HG03139 (cell line): ENCODE results near the gene SMURF1.

ENCODE experiments used
- ATAC-seq: cut with Tn5 transposase; IDR thresholded peaks from one replicate; pipeline ENCODE4 v1.9.1; 2021; ENCODE audit not compliant: unreplicated experiment

Gene SMURF1

DNA sequence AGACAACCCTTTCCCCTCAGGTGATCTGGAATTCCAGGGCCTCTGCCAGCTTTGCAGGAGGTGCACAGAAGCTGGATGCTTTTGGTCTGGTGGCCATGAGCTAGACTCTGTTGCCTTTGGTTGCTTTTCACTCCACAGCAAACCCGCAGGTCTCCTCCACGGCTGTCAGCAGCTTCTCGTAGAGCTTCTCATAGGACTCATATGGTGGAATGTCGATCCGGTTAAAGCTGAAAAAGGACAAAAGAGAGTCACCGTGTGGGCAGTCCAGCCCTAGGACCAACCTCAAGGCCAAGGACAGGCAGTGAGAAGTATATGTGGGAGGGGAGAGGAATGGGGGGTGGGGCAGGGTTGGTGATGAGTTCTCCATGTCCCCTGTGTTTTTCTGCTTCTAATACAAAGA lies 113.5 kb downstream of the SMURF1 start:
- no peak for ATAC-seq

DNA sequence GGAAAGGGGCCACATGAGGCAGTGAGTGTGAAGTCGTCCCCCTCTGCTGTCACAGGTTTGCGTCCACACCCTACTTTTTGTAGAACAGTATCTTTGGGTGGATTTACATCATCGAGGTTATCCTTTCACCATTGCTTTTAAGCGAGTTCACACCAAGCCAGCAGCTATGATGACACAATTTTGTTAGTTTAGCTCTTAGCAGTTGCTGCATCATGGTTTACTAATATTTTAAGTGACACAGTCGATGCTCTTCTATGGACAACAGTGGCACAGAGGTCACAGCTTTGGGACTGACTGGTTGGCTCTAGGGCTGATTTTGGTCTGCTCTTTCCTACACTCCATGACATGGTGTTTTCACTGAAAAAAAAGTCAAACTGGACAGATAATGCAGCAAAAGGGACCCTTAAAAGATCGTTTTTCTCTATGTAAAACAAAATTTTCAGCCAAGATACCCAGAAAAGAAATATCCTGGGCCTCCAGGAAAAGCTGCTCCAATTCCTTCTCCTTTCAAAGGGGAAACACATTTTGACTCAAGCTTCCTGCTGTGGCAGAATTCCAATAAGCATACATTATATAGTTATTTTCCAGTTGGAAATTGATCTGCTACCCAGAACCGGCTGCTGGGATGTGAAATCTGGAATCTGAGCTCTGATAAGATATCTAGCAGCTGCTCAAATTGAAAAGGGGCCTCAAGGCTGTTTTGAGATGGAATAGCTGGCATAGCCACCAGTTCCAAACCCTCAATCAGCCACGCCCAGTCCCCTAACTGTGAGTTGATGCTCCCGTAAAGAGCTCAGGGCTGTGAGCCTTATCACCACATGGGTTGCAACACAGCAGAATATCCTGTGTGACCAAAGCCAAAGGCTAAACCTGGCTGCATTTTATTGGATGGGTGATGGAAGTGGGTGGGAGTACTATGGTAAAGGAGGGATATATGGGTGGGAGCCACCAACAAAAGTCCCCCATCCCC lies 114.2 kb downstream of the SMURF1 start:
- no peak for ATAC-seq

DNA sequence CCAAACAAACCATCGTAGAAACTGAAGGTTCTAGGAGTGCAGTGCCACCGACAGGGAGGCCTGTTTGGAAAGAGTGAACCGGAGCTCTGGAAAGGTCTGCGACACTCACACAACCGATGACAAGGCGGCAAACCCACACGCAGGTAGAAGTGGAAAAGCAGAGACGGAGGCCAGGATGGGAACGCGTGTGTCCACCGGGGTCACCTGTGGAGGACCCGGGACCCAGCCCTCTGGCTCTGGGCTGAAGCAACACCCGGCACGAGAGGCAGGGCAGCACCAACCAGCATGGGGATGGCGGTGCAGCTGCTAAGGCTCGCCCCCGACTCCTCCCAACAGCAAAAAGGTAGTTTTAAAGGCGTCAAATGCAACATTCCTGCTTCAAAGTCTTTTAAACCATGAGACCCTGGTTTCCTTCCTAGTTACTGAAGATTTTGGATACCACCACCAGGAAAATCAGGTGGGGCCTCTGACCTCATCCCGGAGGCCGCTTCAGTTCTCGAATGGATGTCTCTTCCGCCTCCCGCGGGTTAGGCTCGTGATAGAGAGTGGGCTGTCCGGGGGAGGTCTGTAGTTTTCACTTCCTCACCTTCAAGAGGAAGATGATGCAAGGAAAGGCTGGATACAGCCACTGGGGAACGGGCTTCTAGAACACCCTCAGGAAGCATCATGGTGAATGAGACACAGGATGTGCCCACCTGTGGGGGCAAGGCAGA lies 115.5 kb downstream of the SMURF1 start:
- ATAC-seq, result no peak

DNA sequence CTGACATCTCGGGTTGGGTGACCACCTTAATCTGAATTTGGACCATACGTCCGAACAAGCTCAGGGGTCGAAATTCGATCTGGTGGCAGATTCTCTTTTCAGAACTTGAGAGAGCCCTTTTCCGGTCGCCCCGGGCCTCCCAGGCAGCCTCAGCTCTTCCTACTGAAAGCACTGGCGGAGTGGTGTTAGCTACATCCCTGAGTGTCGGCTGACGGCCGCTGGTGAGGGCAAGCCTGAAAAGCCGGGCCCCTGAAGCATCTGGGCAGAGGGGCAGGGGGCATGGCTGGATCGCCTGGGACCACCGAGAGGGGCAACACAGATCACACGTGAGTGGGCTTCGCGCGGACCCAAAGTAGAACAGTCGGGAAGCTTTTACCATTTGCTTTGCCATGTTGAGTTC lies 116.1 kb downstream of the SMURF1 start:
- ATAC-seq, result no peak

DNA sequence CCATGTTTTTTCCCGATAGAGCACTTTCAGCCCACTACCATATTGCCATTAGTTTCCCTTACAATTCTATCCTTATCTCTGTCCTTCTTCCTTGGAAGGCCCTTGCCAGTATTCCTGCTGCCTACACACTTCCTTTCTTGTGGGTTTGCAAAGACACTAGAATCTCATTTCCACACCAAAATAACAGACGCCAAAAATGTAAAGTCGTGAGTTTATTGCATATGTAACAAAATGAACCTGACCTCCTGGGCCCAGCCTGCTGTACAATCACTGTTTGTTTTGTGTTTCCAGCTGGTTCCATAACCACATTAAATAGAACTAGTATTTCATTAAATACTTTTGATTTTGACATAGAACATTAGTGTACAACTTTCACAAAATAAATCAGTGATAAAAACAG lies 116.7 kb downstream of the SMURF1 start:
- ATAC-seq, result no peak

DNA sequence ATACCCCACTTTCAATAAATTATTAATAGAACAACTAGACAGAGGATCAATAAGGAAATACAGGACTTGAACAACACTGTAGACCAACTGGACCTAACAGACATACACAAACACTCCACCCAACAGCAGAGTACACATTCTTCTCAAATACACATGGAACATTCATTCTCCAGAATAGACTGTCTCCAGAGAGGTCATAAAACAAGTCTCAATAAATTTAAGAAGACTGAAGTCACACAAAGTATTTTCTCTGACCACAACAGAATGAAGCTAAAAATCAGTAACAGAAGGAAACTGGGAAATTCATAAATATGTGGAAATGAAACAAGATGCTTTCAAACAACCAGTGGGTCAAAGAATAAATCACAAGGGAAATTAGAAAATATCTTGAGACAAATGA lies 119.8 kb downstream of the SMURF1 start:
- ATAC-seq, result no peak

DNA sequence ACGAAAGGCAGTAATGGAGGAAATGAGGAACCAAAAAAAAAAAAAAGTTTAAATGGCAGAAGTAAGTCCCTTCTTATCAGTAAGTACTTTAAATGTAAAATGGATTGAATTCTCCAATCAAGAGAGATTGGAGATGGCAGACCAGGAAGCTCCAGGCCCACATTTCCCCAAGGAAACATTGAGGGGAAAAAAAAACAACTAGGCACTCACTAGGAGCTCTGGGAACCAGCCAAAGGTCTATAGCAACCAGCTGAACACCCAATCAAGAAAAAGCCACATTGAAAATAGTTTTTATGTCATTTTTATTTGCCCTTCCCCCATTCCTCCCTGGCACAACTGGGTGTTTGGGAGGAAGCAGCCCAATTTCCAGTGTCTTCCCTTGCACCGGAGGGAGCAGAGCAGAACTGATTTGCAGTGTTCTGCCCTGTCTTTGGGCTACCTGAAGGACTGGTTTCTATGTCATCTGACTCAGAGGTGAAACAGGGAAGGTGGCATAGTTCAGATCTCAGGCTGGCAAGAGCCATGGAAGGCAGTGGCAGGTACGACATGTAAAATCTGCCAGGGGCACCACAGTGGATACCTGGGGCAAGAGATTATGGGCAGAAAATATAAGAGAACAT lies 121.9 kb downstream of the SMURF1 start:
- ATAC-seq, result no peak

DNA sequence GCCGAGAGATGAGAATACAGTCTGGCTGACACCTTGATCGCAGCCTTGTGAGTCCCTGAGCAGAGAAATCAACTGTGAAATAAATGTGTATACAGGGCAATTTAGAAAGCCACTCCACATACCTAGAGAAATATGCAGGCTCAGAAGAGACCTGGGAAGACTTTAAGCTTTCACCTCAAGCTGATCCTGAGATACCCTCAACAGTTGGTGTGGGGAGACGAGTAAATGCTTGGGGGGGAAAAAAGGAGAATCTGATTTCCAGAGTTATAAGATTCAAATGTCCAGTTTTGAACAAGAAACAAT lies 123.5 kb downstream of the SMURF1 start:
- ATAC-seq, result no peak

DNA sequence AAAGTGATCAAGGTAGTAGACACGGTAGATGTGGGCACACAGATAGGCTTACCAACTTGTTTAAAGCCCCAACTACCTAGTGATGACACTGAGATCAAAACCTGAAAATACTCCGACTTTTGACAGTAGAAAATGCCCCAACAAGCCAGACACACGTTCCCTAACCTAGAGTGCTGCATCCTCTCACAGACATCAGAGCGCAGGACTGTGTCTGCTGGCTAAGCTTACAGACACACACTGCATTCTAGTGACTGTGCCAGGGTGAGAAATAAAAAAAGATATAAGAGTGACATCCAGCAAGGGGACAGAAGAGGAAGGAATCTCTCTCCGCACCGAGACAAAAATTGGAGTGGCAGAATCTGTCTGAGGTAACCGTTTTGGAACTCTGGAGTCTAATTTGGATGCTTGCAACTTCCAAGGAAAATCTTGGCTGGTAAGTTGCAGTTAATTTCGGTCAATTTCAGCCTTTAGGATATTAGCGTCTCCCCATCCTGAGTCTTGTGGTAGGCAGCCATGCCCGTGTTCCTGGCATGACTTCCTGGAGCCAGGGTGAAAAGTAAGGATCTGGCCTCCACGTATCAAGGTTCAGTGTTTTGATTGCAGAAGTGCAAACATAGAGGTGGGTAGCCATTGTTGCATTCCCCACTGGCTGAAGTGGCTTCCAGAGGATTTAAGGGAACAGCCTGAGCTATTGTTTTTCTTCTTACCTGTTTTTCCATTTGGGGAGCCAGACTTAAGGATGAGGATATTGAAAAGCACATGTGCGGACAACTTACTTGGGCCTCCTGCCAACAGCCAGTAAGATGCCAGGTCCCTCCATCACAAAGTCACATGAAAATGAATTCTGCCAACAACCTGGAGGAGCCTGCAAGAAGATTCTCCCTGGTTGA lies 124.1 kb downstream of the SMURF1 start:
- no peak for ATAC-seq

DNA sequence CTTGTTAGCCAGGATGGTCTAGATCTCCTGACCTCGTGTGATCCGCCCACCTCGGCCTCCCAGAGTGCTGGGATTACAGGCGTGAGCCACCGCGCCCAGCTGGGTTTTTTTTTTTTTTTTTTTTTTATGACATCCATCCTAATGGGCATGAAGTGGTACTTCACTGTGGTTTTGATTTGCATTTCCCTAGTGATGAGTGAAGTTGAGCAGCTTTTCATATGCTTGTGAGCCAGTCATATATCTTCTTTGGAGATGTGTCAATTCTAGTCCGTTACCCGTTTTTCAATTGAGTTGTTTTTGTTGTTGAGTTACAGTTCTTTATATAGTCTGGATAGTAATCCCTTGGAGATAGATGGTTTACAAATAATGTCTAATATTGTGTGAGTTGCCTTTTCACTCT lies 127.7 kb downstream of the SMURF1 start:
- ATAC-seq, result no peak

DNA sequence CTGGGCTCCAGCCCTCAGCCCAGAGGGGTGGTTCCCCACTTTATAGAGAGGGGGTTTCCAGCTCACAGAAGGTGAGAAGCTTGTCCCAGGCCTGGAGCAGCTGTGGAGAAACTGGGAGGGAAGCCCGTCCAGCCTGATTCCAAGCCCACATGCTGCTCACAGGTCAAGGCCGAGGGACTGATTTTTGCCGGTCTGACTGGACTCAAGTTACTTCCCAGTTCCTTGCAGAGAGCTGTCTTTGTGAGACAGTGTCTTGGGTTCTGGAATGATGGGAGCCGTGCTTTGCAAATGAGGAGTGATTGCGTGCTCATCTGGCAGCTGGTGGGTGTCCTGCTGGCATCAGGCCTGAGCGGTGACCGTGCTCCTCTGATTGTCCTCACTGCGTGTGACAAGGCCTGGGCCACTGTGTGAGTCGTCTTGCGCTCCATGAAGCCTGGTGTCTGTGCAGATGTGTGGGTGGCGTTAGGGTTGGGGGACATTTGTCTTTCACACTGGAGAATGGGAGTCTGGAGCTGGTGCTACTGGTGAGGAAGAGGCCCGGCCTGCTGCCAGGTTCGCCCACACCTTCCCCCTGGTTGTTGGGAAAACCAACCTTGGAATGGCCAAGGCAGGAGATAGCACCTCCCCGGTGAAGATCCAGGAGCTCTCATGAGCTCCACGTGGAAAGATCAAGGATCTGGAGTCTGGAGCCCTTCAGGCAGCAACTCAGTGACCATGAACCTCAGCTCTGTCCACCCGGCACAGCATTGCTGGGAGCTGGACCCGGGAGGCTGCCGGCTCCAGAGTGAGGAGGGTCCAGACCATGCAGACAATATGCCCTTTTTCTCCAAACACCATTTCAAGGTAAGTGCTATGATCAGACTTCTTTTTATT lies 129.6 kb downstream of the SMURF1 start:
- ATAC-seq, result no peak

DNA sequence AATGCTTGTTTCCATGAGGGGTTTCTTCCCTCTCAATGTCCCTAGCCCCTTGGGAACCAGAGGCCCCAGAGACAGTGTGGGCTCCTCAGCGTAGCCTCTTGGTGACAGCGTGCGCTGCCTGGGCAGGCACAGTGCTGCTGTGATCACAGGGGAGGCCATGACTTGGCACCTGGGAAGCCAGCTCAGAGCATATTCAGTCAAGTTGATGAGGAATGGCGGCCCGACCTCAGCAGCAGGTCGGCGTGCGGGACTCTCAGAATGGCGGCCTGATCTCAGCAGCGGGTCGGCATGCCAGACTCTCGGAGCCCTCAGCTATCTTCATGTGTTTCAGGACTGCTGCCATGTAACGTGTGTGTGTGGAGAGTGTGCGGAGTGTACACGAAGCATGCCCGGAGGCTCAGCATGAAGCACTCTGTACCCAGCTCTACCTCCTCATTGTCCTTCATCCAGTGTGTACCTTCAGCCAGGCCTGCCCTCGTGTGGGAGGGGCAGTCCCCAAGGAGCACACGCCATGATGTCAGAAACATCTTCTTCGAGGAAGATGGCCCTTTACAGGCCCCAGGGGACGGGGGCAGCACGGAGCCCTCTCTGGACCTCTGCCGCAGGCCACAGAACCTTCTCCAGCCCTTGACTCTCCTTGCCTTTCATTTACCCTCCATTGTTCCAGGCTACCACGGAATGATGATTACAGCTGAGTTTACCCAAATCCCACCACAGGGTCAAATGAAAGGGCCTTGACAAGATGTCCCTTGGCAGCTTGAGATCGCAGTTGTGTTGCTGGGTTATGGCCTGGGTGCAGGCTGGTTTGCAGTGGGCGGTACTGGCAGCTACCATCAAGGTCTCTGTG lies 130.4 kb downstream of the SMURF1 start:
- no peak for ATAC-seq

DNA sequence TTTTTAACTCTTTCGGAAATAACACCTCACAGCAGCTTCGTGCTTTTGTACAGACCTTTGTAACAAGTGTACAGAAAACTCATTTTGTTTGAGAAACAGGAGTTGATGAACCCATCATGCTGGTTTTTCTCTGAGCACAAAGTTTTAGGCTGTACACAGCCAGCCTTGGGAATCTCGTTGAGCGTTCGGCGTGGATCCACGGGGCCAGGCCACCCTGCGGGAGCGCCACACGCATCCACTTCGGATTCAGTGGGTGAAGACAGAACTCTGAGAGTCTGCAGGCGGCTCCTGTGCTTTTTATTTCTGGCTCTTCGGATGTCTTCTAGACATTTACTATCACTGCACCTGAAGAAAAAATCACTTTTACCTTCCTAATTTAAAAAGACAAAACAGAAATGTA lies 131.2 kb downstream of the SMURF1 start:
- no peak for ATAC-seq

DNA sequence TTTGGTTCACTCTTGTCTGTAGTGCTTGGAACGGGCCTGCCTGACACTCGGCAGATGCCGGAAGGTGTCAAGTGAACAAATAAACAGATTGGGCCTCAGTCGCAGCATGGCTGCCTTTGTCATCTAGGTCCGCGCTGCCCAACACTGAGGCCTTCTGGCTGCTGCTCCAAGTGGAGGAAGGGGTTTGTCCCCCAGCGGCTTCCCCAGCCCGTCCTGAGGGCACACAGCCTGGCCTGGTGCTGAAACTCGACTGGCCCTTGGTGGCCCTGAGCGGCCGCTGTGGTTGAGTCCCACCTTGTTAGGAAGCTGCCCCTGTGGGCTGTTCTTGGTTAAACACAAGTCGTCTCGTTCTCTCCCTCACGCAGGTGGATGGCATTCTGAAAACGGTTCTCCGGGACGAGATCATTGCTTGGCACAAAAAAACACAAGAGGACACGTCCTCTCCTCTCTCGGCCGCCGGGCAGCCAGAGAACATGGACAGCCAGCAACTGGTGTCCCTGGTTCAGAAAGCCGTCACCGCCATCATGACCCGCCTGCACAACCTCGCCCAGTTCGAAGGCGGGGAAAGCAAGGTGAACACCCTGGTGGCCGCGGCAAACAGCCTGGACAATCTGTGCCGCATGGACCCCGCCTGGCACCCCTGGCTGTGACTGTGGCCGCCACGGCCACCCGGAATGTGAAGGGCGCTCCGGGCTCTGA lies 132.1 kb downstream of the SMURF1 start:
- ATAC-seq, result no peak

DNA sequence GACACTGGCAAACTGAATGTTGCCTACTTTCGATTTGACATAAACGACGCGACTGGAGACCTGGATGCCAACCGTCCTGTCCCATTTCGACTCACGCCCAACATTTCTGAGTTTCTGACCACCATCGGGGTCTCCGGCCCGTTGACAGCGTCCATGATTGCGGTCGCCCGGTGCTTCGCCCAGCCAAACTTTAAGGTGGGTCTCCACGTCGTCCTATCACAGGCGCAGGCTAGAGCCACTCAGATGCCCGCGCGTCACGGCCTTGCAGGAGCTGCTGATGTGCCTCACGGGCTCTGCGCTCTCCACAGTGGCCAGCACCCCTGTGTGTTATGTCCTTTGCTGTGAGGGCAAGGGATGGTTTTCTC lies 132.6 kb downstream of the SMURF1 start:
- no peak for ATAC-seq

DNA sequence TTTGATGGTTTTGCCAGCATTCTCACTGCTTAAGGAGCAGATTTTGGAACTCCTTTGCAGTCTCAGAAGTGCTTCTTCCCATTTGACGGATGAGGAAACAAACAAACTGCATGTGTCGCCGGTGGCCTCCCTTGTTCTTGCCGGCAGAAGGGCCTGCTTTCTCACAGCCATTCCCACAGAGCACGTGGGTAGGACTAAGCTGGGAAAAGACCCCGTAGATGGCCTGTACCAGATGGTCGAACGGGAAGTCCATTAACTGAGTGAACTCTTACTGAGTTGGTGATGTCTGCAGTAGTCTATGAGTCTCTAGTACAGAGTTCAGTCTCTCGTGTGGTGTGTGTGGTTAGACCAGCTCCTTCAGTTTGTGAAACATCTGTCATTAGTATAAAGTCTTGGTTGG lies 133.6 kb downstream of the SMURF1 start:
- no peak for ATAC-seq

DNA sequence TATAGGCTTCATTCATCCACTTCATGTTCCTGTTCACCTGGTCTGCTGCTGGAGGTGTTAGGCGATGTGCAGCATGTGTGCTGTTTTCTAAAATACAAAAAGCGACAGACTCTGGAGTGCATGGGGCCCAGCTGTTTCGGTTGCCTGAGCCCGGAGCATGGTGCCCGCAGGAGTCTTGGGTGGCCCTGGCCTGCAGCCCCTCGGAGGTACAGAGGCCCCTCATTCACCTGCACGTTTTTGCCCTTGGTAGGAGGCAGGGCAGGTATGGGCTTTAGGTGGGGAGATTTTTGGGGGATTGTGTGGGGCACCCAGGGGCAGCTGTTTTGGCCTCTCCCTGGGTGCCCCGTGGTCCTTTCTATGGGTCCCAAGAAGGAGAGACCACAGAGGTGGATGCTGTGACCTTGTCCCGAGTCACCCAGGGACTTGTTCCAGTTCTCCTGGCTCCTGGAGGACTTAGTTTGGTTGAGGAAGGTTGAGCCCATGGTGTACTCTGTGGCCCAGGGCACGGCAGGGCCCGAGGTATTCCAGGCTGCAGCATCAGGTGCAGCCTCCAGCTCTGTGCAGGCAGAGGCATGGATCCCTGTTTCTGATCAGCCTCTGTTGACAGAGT lies 134.9 kb downstream of the SMURF1 start:
- no peak for ATAC-seq

DNA sequence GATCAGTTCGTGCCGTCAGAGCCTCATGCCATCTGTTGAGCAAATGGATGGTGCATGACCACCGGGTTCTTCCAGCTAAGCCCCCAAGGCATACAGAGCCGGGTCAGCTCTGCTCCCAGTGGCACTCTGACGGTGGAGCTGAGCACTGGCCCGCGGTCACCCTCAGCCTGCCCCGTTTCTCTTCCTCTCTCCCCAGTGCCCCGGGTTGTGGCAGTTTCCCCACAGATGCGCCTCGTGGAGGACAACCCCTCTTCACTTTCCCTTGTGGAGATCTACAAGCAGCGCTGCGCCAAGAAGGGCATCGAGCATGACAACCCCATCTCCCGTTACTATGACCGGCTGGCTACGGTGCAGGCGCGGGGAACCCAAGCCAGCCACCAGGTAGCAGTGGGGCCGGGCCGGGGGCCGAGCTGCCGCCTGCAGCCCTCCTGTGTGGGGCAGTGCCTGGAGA lies 135.7 kb downstream of the SMURF1 start:
- ATAC-seq, result no peak
